Brain microvascular endothelial cell (primary cell): ENCODE measurements around the gene LRRC7.
"Not testable (repeated sequence)": the region's sequence is repeated elsewhere in the genome, so short reads cannot be mapped to it uniquely, and the experiment has no call there.

ENCODE experiments used
- DNase-seq: peaks from one replicate; pipeline ENCODE4 v3.0.0-alpha.2; 2020
- H3K27ac ChIP-seq: fragments of 250-450 bp; sonication (Bioruptor Pico); 2 replicates; pipeline ENCODE4 v1.5.1; 2020; ENCODE audit warnings: mild to moderate bottlenecking, moderate library complexity
- H3K27me3 ChIP-seq: fragments of 250-450 bp; sonication (Bioruptor Pico); replicated peaks from 2 replicates; pipeline ENCODE4 v1.5.1; 2020; ENCODE audit warnings: mild to moderate bottlenecking
- H3K36me3 ChIP-seq: fragments of 250-450 bp; sonication (Bioruptor Pico); replicated peaks from 2 replicates; pipeline ENCODE4 v1.5.1; 2020; ENCODE audit warnings: mild to moderate bottlenecking
- H3K4me3 ChIP-seq: 2 replicates; pipeline ENCODE4 v1.5.1; 2011; ENCODE audit warnings: low read depth, mild to moderate bottlenecking, control low read depth, low read length, moderate library complexity
- CTCF ChIP-seq: IDR thresholded peaks from 2 replicates; pipeline ENCODE4 v1.5.1; 2011; ENCODE audit warnings: low read depth, mild to moderate bottlenecking, moderate library complexity, low read length, control low read depth, inconsistent platforms; ENCODE audit errors: missing control alignments
- in situ Hi-C: cut with HindIII; loops from 2 replicates; pipeline ENCODE4 v1.10.0; 2017; ENCODE audit warnings: low sequenced_read_pairs, low pct_ligation_motif_present

The LRRC7 gene

GRCh38 chr1:69952676-69953075 lies 385.0 kb downstream of the LRRC7 start:
- TF ChIP-seq CTCF: no peak
- Histone ChIP-seq H3K27me3 (no peaks in the 10 kb centered on the region), H3K36me3 (no peaks in the 10 kb centered on the region), H3K4me3 (no peak overlapping the region), H3K27ac (no peak overlapping the region)
- in situ Hi-C loops: no loop called here
- no peak for DNase-seq

- H3K36me3 ChIP-seq, DNase-seq, in situ Hi-C loops, H3K27ac ChIP-seq, H3K27me3 ChIP-seq, H3K4me3 ChIP-seq: not testable (repeated sequence)
These were observed 394.7 kb downstream of the LRRC7 start for GRCh38 chr1:69962452-69962851.

- Histone ChIP-seq H3K36me3 (no peaks in the 10 kb centered on the region), H3K27me3 (no peaks in the 10 kb centered on the region), H3K4me3 (no peak overlapping the region), H3K27ac (no peak overlapping the region)
- peak; percentile 6 for DNase-seq
- in situ Hi-C loops: no loop called here
- TF ChIP-seq CTCF: no peak
These were observed 399.6 kb downstream of the LRRC7 start for GRCh38 chr1:69967245-69967766.

- no peak overlapping the region for H3K27ac ChIP-seq
These were observed 409.2 kb downstream of the LRRC7 start for GRCh38 chr1:69976896-69977295.

GRCh38 chr1:69982992-69983391 lies 415.3 kb downstream of the LRRC7 start:
- in situ Hi-C loops: no loop called here
- no peak for TF ChIP-seq CTCF
- H3K27ac ChIP-seq: no peak overlapping the region
- H3K4me3 ChIP-seq: no peak overlapping the region
- peak; percentile 66 for DNase-seq
- H3K36me3 ChIP-seq: no peaks in the 10 kb centered on the region
- no peaks in the 10 kb centered on the region for H3K27me3 ChIP-seq

More at GRCh38 chr1:69976896-69977295, 409.2 kb downstream of the LRRC7 start:
- H3K36me3 ChIP-seq: no peaks in the 10 kb centered on the region
- no peak for TF ChIP-seq CTCF
- H3K4me3 ChIP-seq: no peak overlapping the region
- H3K27me3 ChIP-seq: no peaks in the 10 kb centered on the region
- peak; percentile 81 for DNase-seq
- in situ Hi-C loops: no loop called here

GRCh38 chr1:69985376-69985775 lies 417.7 kb downstream of the LRRC7 start:
- DNase-seq: no peak
- Histone ChIP-seq H3K4me3 (no peak overlapping the region), H3K36me3 (no peaks in the 10 kb centered on the region), H3K27ac (no peak overlapping the region), H3K27me3 (no peaks in the 10 kb centered on the region)
- in situ Hi-C loops: no loop called here
- TF ChIP-seq CTCF: no peak
